ENCODE data around the gene PXMP4. TPM values are rescaled to one million over a fixed set of nuclear protein-coding genes. Genes with fewer than 3 reads are reported as not detected.

Gene PXMP4
- total RNA-seq, 1 experiment from 2014 or later = 12.0 TPM

DNA sequence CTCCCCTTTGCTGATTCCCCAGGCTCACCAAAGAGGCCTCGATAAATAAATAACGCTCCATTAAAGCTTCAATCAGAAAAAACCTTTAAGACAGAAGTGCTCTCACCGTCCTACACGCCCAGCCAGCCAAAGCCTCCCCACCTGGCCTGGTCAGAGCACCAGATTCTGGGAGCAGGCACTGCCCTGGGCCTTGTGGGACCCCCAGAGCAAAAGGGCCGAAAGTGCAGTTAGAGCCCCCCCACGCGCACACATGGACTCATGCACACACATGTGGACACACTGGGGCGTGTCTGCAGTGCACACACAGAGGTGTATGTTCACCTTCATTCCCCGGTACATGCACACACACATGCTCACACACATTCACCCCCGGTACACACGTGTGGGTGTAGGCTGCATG, 44.0 kb downstream of the PXMP4 start:
- no TSS peak for BruUV-seq (replicated peaks)
- TF ChIP-seq POLR2AphosphoS5 (IDR thresholded peaks at IDR 0.05; ENCODE audit: low read depth, low read length) (no peak), TCF7L2 (IDR thresholded peaks at IDR 0.05; ENCODE audit: low read depth, low read length) (no peak), SIN3A (IDR thresholded peaks at IDR 0.05; ENCODE audit: borderline replicate concordance, insufficient read depth, low read depth, low read length) (no peak)
- TF ChIP-seq, protein P1, sequence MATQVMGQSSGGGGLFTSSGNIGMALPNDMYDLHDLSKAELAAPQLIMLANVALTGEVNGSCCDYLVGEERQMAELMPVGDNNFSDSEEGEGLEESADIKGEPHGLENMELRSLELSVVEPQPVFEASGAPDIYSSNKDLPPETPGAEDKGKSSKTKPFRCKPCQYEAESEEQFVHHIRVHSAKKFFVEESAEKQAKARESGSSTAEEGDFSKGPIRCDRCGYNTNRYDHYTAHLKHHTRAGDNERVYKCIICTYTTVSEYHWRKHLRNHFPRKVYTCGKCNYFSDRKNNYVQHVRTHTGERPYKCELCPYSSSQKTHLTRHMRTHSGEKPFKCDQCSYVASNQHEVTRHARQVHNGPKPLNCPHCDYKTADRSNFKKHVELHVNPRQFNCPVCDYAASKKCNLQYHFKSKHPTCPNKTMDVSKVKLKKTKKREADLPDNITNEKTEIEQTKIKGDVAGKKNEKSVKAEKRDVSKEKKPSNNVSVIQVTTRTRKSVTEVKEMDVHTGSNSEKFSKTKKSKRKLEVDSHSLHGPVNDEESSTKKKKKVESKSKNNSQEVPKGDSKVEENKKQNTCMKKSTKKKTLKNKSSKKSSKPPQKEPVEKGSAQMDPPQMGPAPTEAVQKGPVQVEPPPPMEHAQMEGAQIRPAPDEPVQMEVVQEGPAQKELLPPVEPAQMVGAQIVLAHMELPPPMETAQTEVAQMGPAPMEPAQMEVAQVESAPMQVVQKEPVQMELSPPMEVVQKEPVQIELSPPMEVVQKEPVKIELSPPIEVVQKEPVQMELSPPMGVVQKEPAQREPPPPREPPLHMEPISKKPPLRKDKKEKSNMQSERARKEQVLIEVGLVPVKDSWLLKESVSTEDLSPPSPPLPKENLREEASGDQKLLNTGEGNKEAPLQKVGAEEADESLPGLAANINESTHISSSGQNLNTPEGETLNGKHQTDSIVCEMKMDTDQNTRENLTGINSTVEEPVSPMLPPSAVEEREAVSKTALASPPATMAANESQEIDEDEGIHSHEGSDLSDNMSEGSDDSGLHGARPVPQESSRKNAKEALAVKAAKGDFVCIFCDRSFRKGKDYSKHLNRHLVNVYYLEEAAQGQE (IDR thresholded peaks at IDR 0.05; ENCODE audit: insufficient read depth in 1 of 2, low read depth in 2 of 2, low read length in 1 of 2) = no peak
- TF ChIP-seq, protein P2, sequence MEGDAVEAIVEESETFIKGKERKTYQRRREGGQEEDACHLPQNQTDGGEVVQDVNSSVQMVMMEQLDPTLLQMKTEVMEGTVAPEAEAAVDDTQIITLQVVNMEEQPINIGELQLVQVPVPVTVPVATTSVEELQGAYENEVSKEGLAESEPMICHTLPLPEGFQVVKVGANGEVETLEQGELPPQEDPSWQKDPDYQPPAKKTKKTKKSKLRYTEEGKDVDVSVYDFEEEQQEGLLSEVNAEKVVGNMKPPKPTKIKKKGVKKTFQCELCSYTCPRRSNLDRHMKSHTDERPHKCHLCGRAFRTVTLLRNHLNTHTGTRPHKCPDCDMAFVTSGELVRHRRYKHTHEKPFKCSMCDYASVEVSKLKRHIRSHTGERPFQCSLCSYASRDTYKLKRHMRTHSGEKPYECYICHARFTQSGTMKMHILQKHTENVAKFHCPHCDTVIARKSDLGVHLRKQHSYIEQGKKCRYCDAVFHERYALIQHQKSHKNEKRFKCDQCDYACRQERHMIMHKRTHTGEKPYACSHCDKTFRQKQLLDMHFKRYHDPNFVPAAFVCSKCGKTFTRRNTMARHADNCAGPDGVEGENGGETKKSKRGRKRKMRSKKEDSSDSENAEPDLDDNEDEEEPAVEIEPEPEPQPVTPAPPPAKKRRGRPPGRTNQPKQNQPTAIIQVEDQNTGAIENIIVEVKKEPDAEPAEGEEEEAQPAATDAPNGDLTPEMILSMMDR (IDR thresholded peaks at IDR 0.05) = no peak
- CTCF ChIA-PET = no interaction called here

DNA sequence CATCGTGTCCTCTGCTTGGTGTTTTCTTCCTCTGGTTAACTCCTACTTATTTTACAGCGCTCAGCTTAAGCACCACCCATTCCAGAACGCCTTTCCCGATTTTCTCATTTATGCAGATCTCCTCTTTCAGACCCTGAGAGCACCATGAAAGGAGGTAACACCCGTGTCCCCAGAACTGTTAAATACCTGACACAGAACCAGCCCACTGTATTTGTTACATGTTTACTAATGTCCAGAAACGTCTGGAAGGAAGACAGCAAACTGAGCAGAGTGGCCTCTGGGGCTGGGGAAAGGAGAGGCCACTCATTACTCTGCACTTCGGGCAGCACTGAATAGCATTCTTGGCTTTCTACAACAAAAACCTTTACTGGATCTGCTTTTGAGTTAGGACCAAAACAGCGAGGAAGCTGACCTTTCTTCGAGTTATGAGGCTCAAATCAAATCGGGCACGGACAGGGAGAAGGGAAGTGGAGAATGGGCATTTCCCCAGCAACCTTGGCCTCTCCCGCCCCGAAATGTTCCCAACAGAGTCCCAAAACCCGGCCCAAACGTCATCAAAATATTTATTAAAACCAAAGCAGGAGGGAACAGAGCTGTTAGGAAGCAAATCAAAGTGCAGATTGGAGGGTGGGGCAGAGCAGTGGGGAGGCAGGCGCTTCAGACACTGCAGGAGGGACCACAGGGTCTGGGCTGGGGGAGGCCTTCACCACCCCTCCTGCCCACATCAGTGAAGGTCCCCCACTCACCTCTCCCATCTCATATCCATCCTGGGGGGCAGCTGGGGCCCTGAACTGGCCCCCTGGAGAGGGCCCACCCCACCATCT, 44.8 kb downstream of the PXMP4 start:
- Histone ChIP-seq H3K36me3 (ENCODE audit: control insufficient read depth, insufficient read depth, low read length) (peaks cover 6% of the 10 kb centered on the region; the same call in 1 of the 2 replicates), H3K27ac (ENCODE audit: low read length) (peak overlapping the region; percentile 94), H3K27me3 (ENCODE audit: control insufficient read depth, insufficient read depth, low read length) (no peaks in the 10 kb centered on the region), H3K9me3 (ENCODE audit: control insufficient read depth, insufficient read depth, low read depth, low read length) (no peaks in the 10 kb centered on the region), H3K4me1 (ENCODE audit: control insufficient read depth, insufficient read depth, low read length) (peaks cover 24% of the 10 kb centered on the region), H3K4me3 (ENCODE audit: low read depth in 2 of 2, low read length in 2 of 2) (peak overlapping the region; percentile 60 to 74)
- CTCF ChIA-PET = no interaction called here
- BruUV-seq (replicated peaks) = no TSS peak
- intact Hi-C loops (cut with micrococcal nuclease; ENCODE audit: unreplicated experiment) (no loop called here), in situ Hi-C loops (cut with HindIII; ENCODE audit: low pct_unique_long_range_greater_than_20kb, low sequenced_read_pairs) (no loop called here)
- DNase-seq (ENCODE audit: low read depth, low spot score) (no peak), ATAC-seq (peak; percentile 11)
- TF ChIP-seq SIN3A (IDR thresholded peaks at IDR 0.05; ENCODE audit: borderline replicate concordance, insufficient read depth, low read depth, low read length) (no peak), POLR2AphosphoS5 (IDR thresholded peaks at IDR 0.05; ENCODE audit: low read depth, low read length) (no peak), TCF7L2 (IDR thresholded peaks at IDR 0.05; ENCODE audit: low read depth, low read length) (no peak)
- TF ChIP-seq, protein P2 (IDR thresholded peaks at IDR 0.05) = no peak
- TF ChIP-seq, protein P1 (IDR thresholded peaks at IDR 0.05; ENCODE audit: insufficient read depth in 1 of 2, low read depth in 2 of 2, low read length in 1 of 2) = no peak
- POLR2A ChIA-PET = interaction anchor here (0.6 kb wide), 1 partner anchor 111 kb away, joined by 4 read pairs; no protein-coding TSS in a partner anchor

More for the DNA sequence above, 44.0 kb downstream of the PXMP4 start:
- Histone ChIP-seq H3K36me3 (ENCODE audit: control insufficient read depth, insufficient read depth, low read length) (peaks cover 6% of the 10 kb centered on the region; the same call in 1 of the 2 replicates), H3K9me3 (ENCODE audit: control insufficient read depth, insufficient read depth, low read depth, low read length) (no peaks in the 10 kb centered on the region), H3K4me3 (ENCODE audit: low read depth in 2 of 2, low read length in 2 of 2) (no peak overlapping the region), H3K4me1 (ENCODE audit: control insufficient read depth, insufficient read depth, low read length) (peaks cover 24% of the 10 kb centered on the region), H3K27ac (ENCODE audit: low read length) (peak overlapping the region; percentile 94; the same call in 1 of the 2 replicates), H3K27me3 (ENCODE audit: control insufficient read depth, insufficient read depth, low read length) (no peaks in the 10 kb centered on the region)
- DNase-seq (ENCODE audit: low read depth, low spot score) (no peak), ATAC-seq (no peak)
- intact Hi-C loops (cut with micrococcal nuclease; ENCODE audit: unreplicated experiment) (no loop called here), in situ Hi-C loops (cut with HindIII; ENCODE audit: low pct_unique_long_range_greater_than_20kb, low sequenced_read_pairs) (no loop called here)
- POLR2A ChIA-PET = no interaction called here
